Stimulated activated CD4-positive, alpha-beta T cell treated with anti-CD3 and anti-CD28 coated beads, Interleukin-1b, Interleukin-23, amount 100 ng/mL, for 48 hours (primary cell): Measurements from ENCODE around the gene PLK1.
"Not testable (repeated sequence)": the region's sequence is repeated elsewhere in the genome, so short reads cannot be mapped to it uniquely, and the experiment has no call there.

ENCODE experiments used
- DNase-seq: peaks from one replicate; pipeline ENCODE4 v3.0.0-alpha.2; 2020

Gene PLK1

DNA sequence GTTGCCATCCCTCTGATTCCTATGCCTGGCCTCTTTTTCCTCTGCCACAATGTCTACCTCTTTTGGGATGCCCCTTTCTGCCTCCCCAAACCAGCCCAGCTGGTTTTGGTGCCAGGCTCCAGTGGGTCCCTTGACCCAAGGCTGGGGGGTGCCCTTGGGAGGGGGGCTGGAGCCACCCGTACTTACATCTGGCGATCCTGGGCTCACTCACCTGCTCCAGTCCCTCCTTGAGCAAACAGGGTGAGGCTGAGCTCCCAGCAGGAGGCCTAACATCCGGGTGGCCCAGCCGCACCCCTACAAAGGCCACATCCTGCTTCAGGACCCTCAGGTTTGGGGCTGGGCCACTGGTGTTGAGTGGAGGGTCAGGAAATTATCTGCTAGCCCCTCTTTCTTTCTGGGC lies 33.1 kb downstream of the PLK1 start:
- no peak for DNase-seq

DNA sequence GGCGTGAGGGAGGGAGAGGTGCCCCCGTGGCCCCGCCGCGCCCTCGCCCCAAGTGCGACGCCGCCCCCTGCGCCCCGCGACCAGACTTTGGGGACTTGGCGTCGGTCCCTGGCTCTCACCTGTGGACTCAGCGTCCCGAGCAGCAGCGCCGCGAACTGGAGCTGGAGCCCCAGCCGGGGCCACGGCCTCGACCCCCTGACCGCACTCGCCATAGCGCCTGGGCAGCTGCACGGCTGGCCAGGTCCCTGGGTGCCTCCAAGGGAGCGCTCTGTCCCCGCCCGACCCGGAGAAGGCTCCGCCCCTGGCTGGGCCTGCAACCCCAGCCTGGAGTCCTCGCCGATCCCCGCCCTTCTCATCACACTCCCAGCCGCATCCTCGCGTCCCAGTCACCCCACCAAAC lies 34.3 kb downstream of the PLK1 start, which contains the start of gene ERN2:
Gene ERN2 (minus strand): TSS at position 247 of the 400 bp plus-strand sequence. CDS start 35 bp downstream, at position 212.
- no peak for DNase-seq

- no peak for DNase-seq
These were observed 37.8 kb downstream of the PLK1 start for GRCh38 chr16:23716484-23716883.

DNA sequence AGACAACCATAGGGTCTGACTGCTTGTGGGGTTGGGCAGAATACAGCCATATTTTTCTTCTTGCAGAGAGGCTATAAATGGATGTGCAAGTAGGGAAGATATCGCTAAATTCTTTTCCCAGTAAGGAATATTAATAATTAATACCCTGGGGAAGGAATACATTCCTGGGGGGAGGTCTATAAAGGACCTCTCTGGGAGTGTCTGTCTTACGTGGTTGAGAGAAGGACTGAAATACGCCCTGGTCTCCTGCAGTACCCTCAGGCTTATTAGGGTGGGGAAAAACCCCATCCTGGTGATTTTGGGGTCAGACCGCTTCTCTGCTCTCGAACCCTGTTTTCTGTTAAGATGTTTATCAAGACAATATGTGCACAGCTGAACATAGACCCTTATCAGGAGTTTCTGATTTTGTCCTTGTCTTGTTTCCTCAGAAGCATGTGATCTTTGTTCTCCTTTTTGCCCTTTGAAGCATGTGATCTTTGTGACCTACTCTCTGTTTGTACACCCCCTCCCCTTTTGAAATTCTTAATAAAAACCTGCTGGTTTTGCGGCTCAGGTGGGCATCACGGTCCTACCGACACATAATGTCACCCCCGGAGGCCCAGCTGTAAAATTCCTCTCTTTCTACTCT lies 44.0 kb downstream of the PLK1 start:
- DNase-seq, result not testable (repeated sequence)

- no peak for DNase-seq
These were observed 45.6 kb downstream of the PLK1 start for GRCh38 chr16:23724096-23724784.

DNA sequence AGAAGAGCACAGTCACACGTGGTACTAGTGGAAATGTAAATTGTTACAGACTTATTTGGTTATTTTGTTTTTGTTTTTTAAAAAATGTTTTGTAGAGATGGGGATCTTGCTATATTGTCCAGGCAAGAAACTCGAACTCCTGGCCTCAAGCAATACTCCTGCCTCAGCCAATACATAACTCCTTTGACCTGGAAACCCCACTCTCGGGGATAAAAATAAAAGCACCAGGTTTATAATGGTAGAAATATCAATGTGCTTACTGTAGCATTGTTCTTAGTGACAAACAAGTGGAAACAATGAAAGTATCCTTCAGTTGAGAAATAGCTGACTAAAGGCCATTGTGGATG lies 46.1 kb downstream of the PLK1 start:
- no peak for DNase-seq

GRCh38 chr16:23726710-23727109 lies 48.0 kb downstream of the PLK1 start:
- DNase-seq, result no peak

- DNase-seq, result no peak
These were observed 49.4 kb downstream of the PLK1 start for GRCh38 chr16:23728112-23728477.

GRCh38 chr16:23729503-23730424 lies 51.1 kb downstream of the PLK1 start:
- DNase-seq, result no peak

GRCh38 chr16:23734176-23734893 lies 55.6 kb downstream of the PLK1 start:
- no peak for DNase-seq

DNA sequence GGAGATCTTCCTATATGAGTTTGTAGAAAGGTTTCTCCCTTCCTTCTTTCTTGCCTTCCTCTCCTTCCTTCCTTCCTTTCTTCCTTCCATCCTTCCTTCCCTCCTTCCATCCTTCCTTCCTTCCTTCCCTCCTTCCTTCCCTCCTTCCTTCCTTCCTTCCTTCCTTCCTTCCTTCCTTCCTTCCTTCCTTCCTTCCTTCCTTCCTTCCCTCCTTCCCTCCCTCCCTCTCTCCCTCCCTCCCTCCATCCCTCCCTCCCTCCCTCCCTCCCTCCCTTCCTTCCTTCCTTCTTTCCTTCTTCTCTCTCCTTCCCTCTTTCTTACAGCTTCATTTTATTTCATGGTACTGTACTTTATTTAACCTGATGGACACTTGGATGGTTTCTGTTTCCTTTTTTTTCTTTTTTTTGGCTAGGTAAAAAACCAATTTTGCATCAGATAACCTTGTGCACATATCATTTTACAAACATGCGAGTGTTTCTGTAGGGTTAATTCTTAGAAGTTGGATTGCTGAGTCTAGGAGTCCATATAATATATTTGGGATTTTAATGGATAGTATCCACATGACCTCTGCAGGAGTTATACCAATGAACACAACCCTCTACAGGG lies 58.8 kb downstream of the PLK1 start:
- not testable (repeated sequence) for DNase-seq

- no peak for DNase-seq
These were observed 60.8 kb downstream of the PLK1 start for GRCh38 chr16:23739516-23739915.
